GM12892 (cell line): ENCODE results near the gene SLC39A5.

Source experiments
- POLR2A ChIP-seq: IDR thresholded peaks from 2 replicates; pipeline ENCODE4 v1.6.1; 2011; ENCODE audit warnings: low read depth, low read length, control low read depth
- POLR2AphosphoS5 ChIP-seq: IDR thresholded peaks from 2 replicates; pipeline ENCODE4 v1.6.1; 2011; ENCODE audit warnings: low read depth, low read length, control low read depth
- TAF1 ChIP-seq: IDR thresholded peaks from 2 replicates; pipeline ENCODE4 v1.6.1; 2011; ENCODE audit warnings: low read depth, mild to moderate bottlenecking, control low read depth, low read length, borderline replicate concordance

DNA sequence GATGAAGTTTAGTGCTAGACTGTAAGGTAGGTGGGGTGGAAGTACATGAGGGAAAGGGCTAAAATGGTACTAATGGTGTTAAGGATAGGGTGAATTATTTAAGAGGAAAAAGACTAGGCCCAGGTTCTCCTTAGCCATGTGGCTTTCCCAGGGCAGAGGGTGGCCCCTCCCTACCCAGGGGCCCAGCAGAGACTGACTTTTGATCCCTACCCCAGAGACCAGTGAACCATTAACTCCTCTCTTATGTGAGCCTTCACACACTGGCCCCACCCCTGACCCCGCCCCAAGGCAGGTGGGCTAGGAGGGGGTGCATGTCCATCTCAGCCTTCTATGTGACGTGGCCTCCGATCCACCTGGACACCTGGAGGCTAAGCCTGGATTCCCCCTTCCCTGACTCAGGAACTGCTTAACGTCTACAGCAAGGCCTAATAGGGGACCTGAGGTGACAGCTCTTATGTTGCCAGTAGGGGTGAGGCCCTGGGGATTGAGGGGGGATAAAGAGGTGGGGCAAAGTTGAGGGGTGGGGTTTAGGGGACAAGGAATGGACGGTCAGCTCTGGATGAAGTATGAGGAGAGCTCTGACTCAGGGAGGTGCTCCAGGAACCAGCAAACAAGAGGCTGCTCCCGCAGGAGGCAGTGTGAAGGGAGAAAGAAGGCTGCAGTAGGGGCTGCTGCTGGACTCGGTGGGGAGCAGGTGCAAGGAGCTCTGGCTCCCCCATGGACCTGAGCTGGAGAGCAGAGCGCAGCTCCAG, 757 bp downstream of the SLC39A5 start:
- TF ChIP-seq POLR2AphosphoS5 (no peak), POLR2A (no peak), TAF1 (no peak)
